GM19397 (cell line): ENCODE measurements around the gene SEC16B.
A peak's percentile ranks its signal among the peaks of the same experiment; 100 is the strongest.

Experiments
- ATAC-seq: cut with Tn5 transposase; IDR thresholded peaks from one replicate; pipeline ENCODE4 v1.9.1; 2021; ENCODE audit warnings: mild to moderate bottlenecking, moderate library complexity; ENCODE audit not compliant: unreplicated experiment

SEC16B gene

DNA sequence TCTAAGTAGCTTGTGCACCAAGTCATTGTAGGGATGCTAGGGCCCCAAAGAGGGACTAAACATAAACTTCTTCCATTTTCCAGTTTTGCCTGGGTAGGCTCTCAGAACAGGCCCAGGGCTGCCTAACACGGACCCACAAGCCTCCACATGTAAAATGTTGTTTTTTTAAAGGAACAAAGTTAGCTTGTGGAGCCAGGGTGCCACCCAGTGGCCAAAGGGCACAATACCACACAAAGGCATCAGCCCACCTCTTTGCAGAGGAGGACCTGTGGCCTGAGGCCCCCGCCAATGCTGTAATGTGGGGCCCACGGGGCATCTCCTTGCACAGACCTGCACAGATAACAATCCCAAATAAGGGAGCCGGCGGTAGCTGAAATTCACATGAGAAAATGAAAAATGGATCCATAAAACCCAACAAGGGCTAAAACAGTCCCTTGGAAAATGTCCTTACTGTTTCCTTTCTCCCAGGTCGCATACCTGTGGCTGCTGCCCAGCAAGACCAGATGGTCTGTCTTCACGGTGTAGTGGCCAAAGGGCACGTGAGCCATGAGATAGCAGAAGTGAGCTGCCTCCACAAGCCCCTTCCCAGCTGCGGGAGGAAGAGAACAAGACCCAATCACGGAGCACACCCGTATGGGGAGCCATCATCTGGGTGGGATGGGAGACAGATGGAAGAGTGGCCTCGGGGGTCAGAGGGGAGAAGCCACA, 23.8 kb downstream of the SEC16B start:
- ATAC-seq = peak; percentile 72

DNA sequence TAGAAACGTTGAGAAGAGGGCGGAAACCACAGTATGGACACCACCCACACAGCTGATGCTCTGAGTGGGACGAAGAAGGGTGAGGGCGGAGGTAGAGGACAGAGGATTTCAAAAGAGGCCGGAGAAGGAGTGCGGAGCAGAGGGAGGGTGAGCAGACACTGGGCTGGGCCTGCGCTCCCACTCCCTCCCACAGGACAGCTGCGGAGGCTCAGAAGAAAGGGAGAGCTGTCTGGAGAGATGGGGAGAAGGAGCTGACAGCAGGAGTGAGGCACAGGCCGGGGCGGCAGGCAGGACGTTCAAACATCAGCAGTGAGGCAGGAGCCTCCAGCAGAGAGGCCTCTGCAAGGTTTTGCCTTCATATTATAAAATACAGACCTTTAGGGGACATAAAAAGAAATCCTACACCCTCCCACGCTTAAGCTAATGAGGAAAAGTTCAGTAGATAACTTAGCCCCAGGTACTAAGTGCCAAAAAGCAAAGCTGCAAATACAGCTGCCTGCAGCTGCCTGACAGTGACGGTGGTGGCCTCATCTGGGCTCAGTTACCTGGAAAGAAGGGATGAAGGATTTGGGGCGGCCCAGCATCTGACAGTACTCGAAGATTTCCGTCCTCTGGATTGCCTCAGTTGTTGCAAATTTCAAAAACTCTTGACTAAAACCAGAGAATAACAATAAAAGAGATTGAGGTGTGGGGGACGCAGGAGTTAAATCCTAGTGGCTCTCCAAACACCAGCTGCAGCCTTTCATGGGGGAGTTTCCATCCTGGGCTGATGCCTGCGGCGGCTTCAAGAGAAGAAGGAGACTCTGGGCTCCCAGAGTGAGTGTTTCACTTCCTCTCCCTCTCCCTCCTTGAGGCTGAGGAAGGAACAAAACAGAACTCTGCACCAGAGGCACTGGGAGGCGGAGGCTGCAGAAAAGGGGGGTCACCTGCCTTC, 25.6 kb downstream of the SEC16B start:
- no peak for ATAC-seq

DNA sequence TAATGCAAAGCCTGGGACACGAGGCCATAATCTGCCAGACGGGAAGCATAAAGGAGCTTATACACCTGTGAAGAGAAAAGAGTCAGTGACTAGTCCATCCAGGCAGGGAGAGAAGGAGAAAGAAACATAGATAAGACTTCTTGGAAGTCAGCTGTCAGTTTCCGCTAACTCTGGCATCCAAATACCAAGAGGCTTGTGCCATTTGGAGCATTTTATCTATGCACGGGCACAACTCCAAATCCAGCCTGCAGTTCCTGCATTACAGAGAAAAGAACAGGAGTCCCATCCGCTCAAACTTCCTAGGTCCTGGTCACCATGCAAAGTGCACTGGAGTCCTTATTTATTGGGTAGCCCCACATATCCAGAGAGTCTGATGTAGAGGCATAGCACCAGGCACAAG, 27.9 kb downstream of the SEC16B start:
- ATAC-seq = no peak

DNA sequence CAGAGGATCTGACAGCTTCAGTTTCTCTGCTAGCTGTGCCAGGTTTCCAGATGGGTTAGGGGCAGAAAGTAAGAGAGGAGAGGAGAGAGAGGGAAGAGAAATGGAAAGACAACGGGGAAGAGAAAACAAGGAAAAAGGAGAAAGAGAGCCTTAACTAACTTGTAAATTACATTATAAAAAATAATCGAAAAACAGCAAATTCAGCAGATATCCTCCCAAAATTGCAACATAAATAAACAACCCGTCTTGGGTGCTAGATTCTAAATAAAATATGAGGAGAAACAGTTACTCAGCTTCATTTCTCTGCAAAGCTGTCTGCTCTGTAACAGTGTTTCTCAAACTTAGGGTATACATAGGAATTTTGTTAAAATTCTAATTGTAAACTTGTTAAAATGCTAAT, 29.2 kb downstream of the SEC16B start:
- ATAC-seq = no peak

DNA sequence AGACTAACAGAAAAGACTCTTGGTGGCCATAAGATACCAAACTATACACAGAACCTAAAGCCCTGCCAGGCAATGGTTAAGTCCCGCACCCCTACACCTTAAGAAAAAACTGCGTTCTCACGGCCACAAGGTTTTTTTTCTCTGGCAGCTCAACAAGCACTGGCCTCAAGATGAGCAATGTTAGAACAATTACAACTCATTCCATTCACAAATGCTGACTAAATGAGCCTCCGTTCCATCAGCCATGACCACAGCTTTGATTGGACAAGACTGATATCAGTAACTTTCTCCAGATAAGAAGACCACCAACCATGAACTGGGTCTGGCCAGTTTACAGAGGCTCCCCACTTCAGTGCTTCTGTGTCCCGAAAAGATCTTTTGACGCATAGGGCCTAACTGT, 31.9 kb downstream of the SEC16B start:
- no peak for ATAC-seq

DNA sequence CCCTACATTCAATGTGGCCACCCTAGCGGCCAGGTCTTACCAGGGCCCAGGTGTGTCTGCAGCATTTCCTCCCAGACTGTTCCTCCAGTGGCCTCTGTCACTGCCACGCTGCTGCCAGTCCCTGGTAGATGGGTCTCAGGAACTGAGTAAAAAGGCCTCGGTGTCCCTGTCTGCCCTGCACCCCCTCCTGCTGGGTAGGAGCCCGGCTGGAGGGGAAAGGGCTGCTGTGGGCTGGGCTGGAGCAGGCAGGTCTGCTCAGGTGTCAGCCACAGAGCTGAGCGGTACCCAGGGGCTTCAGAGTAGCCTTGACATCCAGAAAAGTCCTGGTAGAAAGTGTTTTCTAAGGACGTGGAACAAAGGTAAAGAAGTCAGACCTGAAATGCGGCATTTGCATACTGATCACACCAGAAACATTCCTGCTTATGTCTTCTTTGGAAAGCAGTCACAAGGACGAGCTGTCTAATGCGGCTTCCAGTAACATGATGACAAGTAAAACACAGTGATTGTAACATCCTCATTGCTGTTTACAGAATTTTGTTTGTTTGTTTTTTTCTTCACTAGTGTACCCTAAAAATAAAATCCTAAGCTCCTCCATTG, 32.6 kb downstream of the SEC16B start:
- ATAC-seq = no peak

DNA sequence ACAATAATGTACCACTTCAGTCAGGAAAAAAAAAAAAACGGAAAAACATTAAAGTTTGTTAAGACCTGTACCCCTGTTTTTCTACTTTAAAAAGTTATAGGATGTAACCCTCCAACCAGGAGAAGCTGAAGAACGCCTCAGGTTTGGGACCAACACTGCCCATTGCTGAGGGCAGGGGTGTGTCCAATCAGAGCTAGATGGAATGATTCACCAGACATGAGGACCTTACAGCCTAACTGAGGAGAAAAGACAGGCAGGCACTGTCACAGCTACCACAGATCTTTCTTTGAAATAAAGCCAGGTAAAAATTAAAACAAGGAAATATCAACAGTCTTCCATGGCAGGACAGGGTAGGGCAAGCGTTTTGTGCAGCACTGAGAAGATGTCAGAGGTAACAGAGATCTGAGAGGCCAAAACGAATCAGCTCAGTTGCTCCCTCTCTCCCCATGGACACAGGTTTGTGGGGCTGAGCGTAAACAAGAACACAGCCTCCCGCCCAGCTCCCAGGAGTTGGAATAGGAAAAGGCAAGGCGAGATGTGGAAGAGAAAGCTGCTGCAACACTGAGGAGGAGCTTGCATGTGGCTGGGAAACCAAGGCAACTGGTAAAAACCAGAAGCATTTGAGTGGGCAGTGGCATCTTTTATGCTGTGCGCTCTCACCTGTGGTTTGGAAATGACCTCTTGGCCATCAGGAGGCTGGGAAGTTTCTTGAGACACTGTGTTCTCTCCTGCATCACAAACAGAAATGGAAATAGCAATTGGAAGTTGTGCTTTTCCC, 34.0 kb downstream of the SEC16B start:
- ATAC-seq = no peak

DNA sequence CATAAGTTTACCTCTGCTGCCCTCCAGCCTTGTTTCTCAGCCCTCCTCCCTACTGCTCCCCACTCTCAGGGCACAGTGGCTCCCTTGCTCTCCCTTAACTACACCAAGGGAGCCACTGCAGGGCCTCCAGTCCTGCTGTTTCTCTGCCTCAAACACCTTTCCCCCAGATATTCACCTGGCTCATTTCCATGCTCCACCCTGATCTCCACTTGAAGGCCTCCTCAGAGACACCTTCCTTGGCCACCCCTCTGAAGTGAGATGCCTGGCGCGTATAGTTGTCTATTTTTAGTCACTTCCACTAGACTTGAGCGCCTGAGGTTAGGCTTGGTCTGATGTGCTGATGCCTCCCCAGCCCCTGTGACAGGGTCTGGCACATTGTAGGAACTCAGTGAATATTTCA, 34.9 kb downstream of the SEC16B start:
- ATAC-seq = no peak

DNA sequence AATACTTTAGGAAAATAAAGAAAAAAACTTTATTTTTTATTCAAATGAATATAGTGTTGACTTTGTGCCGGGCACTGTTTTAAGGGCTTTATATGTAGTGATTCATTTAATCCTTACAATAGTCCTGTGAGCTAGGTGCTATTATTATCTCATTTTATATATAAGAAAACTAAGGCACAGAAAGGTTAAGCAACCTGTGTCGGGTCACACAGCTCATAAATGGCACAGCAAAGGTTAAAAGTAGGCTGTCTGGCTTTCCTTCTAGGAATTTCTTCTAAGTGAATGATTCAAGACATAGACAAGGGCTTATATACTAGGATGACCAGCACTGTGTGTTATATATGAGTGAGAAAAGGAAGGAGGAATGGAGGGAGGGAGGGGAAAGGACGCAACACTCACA, 35.4 kb downstream of the SEC16B start:
- ATAC-seq = no peak

DNA sequence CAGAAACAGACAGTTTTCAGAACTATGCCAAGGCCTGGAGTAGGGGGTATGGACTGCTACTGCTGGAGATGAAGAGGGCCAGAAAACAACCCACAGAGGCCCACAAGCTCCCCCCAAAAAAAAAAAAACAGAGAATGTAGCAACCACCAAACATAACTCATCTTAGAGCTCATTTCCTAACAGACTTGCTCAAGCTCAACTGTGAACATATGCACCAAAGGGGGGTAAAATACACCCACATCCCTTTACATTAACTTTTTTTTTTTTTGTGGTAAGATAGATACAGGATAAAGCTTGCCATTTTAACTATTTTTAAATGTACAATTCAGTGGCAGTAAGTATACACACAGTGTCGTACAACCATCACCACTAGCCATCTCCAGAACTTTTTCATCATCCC, 36.0 kb downstream of the SEC16B start:
- no peak for ATAC-seq

DNA sequence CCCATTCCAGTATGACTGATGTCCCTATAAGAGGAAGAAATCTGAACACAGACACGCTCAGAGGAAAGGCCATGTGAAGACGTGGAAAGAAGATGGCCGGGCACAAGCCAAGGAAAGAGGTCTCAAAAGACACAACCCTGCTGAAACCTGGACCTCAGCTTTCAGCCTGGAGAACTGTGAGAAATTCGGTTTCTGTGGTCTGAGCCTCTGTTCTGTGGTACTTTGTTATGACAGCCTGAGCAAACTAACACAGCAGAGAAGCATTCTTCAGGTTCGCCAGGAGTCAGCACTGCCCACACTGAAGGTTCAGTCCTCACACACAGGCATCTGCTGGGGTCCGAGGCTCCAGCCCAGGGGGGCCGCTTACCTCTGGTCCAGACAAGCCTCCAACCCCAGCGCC, 37.7 kb downstream of the SEC16B start:
- no peak for ATAC-seq

DNA sequence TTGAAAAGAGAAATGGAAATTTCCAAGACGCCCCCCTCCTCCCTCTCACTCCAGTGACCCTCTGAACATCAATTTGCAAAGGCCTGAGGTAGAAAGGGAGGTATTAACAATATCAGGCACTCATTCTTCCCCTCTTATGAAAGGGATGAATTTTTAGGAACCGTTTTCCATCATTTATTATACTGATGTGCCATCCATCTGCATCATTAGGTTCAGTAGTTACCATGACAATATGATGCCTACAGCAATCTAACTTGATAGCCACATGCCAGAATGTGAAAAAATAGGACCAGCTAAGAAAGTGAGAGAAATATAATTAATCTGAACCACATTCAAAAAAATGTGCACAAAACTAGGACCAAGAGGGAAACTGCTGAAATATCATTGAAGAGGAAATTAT, 40.9 kb downstream of the SEC16B start:
- ATAC-seq = no peak

DNA sequence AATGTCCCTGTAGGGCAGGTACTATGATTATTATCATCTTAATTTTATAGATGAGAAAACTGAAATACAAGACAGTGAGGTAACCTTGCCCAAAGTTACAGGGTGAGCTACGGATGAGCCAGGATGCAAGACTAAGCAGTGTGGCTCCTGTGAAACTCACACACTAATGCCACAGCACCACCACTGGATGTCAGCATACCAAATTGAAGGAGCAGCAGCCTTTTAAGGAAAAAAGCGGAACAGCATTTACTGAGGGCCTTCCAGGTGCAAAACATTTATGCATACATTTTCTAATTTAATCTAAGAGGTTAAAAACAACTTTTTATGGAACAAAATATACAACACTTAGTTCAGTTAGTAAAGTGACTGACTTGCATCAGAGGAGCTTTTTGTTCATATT, 41.7 kb downstream of the SEC16B start:
- no peak for ATAC-seq

DNA sequence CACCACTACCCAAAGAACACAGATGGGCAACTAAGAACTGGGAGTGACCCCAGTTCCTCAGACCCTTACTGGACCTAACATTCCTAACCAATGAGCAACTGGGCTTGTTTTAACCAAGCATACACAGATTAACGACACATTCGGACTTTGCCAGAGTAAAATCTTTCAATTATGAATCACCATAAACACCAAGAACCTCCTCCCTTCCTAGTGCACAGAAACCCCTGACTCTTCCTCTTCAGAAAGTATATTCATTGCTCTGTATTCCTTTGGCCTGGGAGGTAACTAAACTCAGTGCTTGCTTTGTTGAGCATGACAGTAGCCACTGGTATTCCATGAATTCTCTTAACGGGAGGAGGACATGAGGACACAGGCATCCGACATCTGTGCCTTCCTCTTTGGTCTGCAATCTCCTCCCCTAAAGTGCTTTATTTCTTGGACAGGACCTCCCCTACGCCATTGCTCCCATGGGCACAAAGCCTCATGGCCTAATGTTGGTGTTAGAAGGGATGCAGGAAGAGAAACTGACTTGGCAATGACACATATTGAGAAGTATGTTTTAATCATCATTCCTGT, 42.7 kb downstream of the SEC16B start:
- ATAC-seq = no peak

DNA sequence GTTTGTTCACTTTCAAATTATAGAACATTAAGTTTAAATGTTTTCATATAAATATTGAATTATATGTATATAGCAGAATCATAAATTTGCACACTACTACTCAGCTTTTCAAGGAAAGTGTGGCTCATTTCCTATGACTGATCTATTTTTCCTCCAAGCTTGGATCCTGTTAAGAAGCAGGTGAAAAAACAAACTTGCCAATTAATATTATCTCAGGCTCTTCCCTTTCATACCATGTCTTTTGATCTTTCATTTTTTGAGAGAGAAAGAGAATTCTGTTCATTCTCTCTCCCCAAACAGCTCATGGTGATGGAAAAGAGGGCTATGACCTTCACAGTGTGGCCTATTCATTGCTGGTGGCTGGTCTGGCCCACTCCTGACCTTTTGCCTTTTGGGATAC, 43.7 kb downstream of the SEC16B start:
- no peak for ATAC-seq

DNA sequence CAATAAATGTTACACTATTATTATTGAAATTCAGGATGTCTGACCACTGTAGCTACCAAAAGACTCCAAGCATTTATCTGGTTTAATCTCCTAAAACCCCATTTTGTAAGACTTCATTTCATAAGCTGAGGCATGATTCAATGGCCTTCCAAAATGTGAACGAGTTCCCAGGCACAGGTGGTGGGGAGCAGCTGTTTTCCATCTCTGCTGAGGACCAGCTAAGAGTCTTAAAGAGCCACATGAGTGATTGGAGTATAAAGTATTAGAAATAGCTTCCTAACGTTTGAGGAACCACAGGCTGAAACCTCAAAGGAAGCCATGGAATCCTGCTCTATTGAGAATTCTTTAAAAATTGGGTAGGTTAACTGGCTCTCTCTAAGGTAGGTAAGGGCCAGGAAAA, 44.9 kb downstream of the SEC16B start:
- ATAC-seq = no peak

DNA sequence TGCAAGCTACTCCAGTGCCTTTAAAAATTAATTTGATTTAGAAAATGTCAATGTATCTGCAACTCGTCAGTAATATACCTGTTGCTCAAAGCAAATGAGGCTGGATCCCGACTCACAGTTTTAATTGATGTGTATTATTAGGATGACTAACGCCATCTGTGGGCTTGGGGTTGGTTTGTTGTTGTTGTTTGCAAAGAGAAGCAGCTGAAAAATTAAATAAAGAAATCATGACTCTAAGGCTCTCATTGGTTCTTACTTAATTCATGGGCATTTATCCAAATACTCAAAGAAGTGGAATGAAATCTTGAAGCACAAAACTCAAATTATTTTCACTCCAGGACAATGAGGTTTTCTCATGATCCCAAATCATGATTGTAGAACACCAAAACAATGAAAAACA, 46.4 kb downstream of the SEC16B start:
- ATAC-seq = no peak

DNA sequence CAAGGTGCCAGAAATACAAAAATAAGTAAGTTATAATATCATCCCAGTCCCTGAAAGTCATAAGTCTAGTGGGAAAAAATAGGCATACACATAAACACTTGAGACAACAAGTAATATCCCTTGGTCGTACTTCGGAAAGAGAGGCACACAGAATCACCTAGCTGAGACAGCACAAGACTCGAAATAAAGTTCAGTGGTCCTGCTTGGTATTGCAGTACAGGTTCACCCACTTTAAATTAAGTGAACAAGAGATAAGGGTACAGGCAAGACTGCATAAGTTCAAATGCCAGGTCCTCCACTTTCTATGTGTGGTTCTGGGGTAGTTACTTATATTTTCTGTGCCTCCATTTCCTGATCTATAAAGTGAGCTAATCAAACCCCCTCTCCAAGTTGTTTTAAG, 47.6 kb downstream of the SEC16B start:
- no peak for ATAC-seq

DNA sequence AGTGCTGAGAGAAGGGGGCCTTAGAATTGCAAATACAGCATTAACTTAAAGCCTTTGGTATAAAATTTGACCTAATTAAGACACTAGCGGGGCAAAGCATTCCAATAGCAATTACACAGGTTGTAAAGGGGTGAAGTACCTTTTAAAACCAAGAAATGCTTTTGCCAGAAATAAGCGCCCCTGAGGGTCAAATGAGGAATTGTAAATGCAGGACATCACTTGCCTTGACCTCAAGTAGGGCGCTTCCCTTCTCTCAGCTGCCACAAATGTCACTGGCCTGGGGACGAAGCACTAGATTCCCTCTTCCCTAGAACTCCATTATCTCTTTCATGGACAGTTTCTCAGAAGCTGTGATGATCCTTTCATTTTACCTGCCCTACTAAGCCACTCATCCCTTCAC, 48.3 kb downstream of the SEC16B start:
- no peak for ATAC-seq

DNA sequence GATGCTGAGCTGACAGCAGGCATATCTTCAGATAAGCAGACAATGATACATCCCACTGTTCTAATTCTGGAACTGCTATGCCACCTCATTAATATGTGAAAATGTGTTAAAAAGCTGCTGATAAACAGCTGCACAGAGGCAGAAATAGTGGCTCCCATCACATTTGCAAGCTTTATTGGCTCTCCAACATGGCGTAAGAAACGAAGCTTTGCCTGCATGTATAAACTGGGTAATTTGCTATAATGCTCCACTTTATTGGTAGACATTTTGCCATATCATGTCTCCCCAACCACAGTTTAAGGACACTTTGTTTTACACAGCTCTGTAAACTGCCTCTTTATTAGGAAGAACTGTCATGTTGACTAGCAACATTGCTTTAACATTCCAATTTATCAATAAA, 49.8 kb downstream of the SEC16B start:
- ATAC-seq = no peak

DNA sequence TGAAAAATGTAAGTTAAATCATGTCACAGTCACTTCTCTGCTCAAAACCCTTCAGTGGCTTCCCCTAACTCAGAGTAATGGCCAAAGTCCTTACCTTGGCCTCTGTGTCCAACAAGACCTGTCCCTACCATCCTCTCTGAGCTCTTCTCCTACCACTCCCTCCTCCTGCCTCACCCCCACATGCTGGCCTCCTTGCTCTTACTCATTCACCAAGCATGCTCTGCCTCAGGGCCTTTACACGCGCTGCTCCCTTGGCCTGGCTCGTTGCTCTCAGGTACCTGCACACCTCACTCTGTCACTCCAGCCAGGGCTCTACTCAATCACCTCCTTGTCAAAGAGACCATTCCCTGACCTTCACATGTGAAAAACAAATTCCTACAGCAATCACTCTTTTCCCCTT, 54.2 kb downstream of the SEC16B start:
- no peak for ATAC-seq
